HuH-7.5 (cell line): ENCODE measurements around the gene GUCY2C.

Source experiments
- DNase-seq: peaks from one replicate; pipeline ENCODE4 v3.0.0; 2011; ENCODE audit warnings: low spot score

The GUCY2C gene

DNA sequence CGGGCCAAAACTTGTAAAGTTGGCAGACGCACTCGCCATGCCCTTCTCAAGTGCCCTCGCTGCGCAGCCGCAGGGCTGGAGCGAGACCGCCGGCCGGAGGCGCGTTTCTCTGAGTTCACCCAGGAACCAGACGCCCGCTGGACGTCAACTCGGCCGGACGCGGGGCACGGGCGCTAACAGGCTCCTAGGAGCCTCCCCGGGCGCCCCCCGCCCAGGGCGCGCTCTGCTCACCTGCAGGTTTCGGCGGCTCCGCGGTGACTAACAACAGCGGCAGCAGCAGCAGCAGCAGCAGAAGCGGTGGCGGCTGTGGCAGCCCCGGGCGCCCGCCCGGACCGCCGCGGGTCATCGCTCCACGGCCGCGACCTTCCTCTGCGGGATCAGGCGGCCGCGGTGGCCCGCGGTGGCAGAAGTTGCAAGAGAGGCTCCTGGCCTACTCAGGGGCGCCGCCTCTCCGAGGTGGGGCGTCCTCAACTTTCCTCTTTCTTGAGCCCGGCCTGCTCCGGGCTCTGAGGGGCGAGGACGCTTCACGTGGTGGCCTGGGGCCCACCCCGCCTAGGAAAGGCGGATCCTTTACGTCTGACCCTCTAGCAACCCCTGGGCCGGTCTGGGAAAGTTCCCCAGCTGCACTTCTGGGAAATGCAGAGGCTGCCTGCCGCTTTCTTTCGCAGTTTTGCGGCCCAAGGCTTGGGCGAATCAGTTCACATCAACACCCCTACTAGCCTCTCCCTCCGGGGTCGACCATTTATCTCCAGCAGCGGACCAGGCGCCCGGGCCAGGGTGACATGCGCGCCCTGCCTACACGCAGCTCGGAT is 128.8 kb downstream of the GUCY2C start, which contains the start of gene PLBD1:
PLBD1 (minus strand) TSS at position 533 of the 812 bp plus-strand sequence; CDS start at position 346, 187 bp downstream.
- peak; percentile 61 for DNase-seq

- no peak for DNase-seq
Measured at GRCh38 chr12:14564336-14564959, 132.0 kb downstream of the GUCY2C start.

DNA sequence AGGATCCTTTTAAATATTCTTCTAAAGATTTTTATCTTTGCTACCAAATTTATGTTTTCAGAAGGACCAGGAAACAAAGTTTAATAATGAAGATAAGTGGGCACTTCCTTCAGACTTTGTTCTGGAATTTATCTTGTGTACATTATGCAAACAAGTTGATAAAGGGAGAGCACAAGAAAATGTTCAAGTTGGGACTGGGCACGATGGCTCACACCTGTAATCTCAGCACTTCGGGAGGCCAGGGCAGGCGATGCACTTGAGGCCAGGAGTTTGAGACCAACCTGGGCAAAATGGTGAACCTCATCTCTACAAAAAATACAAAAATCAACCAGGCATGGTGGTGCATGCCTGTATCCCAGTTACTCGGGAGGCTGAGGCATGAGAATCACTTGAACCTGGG is 133.4 kb downstream of the GUCY2C start:
- DNase-seq: no peak
